GM23338 (cell line): ENCODE results near the gene EVC2.

Experiments used
- CTCF ChIP-seq, 2 experiments: fragments of 200-600 bp in 1 of 2; sonication (generic) in 1 of 2; conservative IDR thresholded peaks; 2 replicates each; pipeline versions ENCODE4 v1.5.1 to v1.6.1; 2016 to 2017; ENCODE audit warnings: antibody characterized with exemption in 2 of 2, low read depth in 2 of 2, mild to moderate bottlenecking in 2 of 2, moderate library complexity in 1 of 2
- POLR2AphosphoS5 ChIP-seq: IDR thresholded peaks from 2 replicates; pipeline ENCODE4 v1.6.1; 2016; ENCODE audit warnings: antibody characterized with exemption, low read depth

- TF ChIP-seq POLR2AphosphoS5, result no peak
- no peak for TF ChIP-seq CTCF (conservative IDR thresholded peaks at IDR 0.05; ENCODE audit: low read depth in 2 of 2)
Measured at GRCh38 chr4:5742388-5742787, 34.0 kb upstream of the EVC2 start.
